Lung (tissue), 12 donors: ENCODE results near the gene BAIAP2. TPM values are rescaled to one million over a fixed set of nuclear protein-coding genes. Genes with fewer than 3 reads are reported as not detected.

Experiments used
- ATAC-seq: fragments of 200-7000 bp; cut with Tn5 transposase; one replicate; pipeline ENCODE4 v1.9.1; 2020; ENCODE audit warnings: moderate number of reproducible peaks; ENCODE audit not compliant: insufficient read depth, low FRiP score
- DNase-seq, 3 donors: peaks; one replicate each; pipeline ENCODE4 v3.0.0-alpha.2; 2013 to 2017
- H3K27ac ChIP-seq, 2 donors: one replicate each; pipeline ENCODE4 v1.5.1; 2013; ENCODE audit warnings: mild to moderate bottlenecking in 2 of 2, moderate library complexity in 2 of 2, control low read depth in 1 of 2, inconsistent platforms in 1 of 2, low read depth in 1 of 2, low read length in 1 of 2
- H3K27me3 ChIP-seq, 3 donors: one replicate each; pipeline ENCODE4 v1.5.1; 2013; ENCODE audit warnings: low read length in 2 of 3; ENCODE audit not compliant: control insufficient read depth in 3 of 3, insufficient read depth in 3 of 3
- H3K36me3 ChIP-seq, 4 donors: one replicate each; pipeline ENCODE4 v1.5.1; 2013; ENCODE audit warnings: low read length in 4 of 4, mild to moderate bottlenecking in 1 of 4, moderate library complexity in 1 of 4; ENCODE audit not compliant: control insufficient read depth in 4 of 4, insufficient read depth in 4 of 4
- H3K4me1 ChIP-seq, 5 donors: one replicate each; pipeline ENCODE4 v1.5.1; 2013; ENCODE audit warnings: low read length in 5 of 5, mild to moderate bottlenecking in 2 of 5, moderate library complexity in 1 of 5; ENCODE audit not compliant: control insufficient read depth in 5 of 5, insufficient read depth in 5 of 5
- H3K4me3 ChIP-seq: one replicate; pipeline ENCODE4 v1.5.1; 2013; ENCODE audit warnings: mild to moderate bottlenecking, control low read depth, moderate library complexity
- H3K9ac ChIP-seq, 2 donors: one replicate each; pipeline ENCODE4 v1.5.1; 2013; ENCODE audit warnings: low read length in 2 of 2, control low read depth in 1 of 2; ENCODE audit not compliant: insufficient read depth in 1 of 2
- H3K9me3 ChIP-seq, 4 donors: one replicate each; pipeline ENCODE4 v1.5.1; 2013; ENCODE audit warnings: low read length in 3 of 4, mild to moderate bottlenecking in 1 of 4, moderate library complexity in 1 of 4; ENCODE audit not compliant: control insufficient read depth in 4 of 4, insufficient read depth in 3 of 4
- WGBS, 2 donors: extraction: QIAGEN DNeasy Blood & Tissue Kit; methylation state at CpG; one replicate each; pipeline ENCODE4 v1.1.7; 2013; 5-methylcytosine and 5-hydroxymethylcytosine counted together
- polyA plus RNA-seq, 2 donors: library from polyadenylated mRNA; stranded (reverse); fragments of 200-250 nt; gene quantifications; one replicate each; pipeline ENCODE4 v1.2.1, GENCODE V29; 2013
- total RNA-seq, 2 donors: library from RNA; depleted of rRNA in 1 of 2; stranded (reverse); fragments of >200 nt in 1 of 2; gene quantifications; one replicate each; pipeline ENCODE4 v1.2.1, GENCODE V29; 2014 to 2021
- TF ChIP-seq, protein P1 (sequence below): IDR thresholded peaks from 2 replicates; pipeline ENCODE4 v1.5.1; 2012; ENCODE audit warnings: mild to moderate bottlenecking; ENCODE audit errors: control extremely low read depth, extremely low read depth
- donor health status: control.
- donor health status: control.
- donor health status: Bipolar disorder and iron deficiency.
- donor health status: healthy.
- donor health status: DM: yes; HTN: yes; CAD: no.

Gene BAIAP2
- total and polyA plus RNA-seq, 4 donors, result 59.2 to 141 (median 77.7) TPM

DNA sequence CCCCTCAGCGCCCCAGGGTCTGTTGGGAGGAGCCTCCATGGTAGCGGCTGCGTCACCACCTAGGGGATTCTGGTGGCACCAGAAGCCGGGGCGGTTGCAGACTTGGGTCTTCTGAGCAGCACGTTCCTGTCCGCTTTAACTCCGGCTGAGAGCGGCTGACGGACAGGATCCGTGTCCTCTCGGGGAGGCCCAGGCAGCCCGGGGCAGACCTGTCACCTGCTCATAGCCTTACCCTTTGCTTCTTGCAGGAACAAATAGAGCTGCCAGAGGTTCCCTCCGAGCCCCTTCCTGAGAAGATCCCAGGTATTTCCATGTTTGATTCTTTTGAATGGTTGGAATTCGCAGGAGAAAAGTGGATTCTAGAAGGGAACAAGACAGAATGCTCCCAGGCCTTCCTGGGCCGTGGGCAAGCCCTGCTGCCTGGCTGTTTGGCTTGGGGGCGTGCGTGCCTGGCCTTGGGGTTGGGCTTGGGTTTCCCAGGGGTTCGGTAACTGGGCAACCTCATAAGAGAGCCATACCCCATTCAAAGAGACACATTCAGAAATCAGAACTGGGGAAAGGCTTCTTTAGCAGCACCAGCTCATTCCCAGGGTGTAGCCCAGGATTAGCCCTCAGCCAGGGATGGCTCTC is 36.7 kb upstream of the BAIAP2 start:
- WGBS, 2 donors, result 95% methylated on average over 19 of the region's 19 CpGs
- Histone ChIP-seq H3K9ac (no peak overlapping the region), H3K27ac (no peak overlapping the region), H3K4me3 (no peak overlapping the region), H3K36me3 (peaks cover 5 to 51% (median 15%) of the 10 kb centered on the region in 4 donors), H3K9me3 (no peaks in the 10 kb centered on the region), H3K4me1 (peaks cover 0 to 9% (median 7%) of the 10 kb centered on the region in 5 donors), H3K27me3 (peaks cover 0 to under 1% (median 0%) of the 10 kb centered on the region in 3 donors)
- TF ChIP-seq, protein P1, sequence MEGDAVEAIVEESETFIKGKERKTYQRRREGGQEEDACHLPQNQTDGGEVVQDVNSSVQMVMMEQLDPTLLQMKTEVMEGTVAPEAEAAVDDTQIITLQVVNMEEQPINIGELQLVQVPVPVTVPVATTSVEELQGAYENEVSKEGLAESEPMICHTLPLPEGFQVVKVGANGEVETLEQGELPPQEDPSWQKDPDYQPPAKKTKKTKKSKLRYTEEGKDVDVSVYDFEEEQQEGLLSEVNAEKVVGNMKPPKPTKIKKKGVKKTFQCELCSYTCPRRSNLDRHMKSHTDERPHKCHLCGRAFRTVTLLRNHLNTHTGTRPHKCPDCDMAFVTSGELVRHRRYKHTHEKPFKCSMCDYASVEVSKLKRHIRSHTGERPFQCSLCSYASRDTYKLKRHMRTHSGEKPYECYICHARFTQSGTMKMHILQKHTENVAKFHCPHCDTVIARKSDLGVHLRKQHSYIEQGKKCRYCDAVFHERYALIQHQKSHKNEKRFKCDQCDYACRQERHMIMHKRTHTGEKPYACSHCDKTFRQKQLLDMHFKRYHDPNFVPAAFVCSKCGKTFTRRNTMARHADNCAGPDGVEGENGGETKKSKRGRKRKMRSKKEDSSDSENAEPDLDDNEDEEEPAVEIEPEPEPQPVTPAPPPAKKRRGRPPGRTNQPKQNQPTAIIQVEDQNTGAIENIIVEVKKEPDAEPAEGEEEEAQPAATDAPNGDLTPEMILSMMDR, result no peak
- DNase-seq (no peak), ATAC-seq (no peak)

DNA sequence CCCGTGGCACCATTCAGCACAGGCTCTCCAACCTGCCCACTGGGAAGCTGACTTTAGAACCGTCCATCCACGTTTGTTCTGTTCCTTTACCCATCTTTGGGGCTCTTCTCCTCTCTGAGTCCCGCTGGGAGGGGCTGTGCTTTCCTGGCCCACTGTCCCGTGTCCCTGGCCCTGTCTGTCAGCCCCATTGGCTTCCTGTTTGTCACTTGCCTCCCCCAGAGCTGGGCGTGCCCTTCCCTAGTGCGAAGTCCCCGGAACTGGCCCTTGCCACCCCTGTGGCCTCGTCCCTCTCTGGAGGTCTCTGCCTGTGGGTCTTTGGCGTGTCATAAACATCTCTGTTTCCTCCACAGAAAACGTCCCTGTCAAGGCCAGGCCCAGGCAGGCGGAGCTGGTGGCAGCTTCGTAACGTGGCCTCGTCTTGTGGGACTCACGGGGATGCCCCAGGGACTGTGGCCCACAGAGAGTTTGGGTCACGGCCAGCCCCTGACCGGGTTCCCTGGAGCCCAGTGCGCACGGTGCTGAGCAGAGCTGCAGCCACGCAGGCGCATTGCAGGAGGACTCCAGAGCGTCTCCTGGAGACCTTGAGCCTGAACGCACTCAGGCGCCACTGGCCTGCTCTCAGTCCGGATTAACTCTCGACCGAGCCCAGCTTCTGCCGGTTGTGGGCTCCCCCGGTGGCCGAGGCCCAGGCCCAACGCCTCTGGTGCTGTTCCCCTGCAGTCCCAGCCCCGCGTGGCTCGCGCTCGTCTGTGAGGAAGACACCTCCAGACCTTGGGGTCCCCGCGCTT is 36.0 kb upstream of the BAIAP2 start:
- H3K4me3 ChIP-seq, result no peak overlapping the region
- H3K27ac ChIP-seq, result no peak overlapping the region
- ATAC-seq, result no peak
- no peaks in the 10 kb centered on the region for H3K9me3 ChIP-seq
- peaks cover 0 to 7% (median 6%) of the 10 kb centered on the region in 5 donors for H3K4me1 ChIP-seq
- 91 to 92% methylated on average over 38 to 39 of the region's 39 CpGs for WGBS, 2 donors
- H3K27me3 ChIP-seq, result peaks cover 0 to 6% (median 6%) of the 10 kb centered on the region in 3 donors
- no peak for DNase-seq
- no peak overlapping the region for H3K9ac ChIP-seq
- peaks cover 5 to 51% (median 15%) of the 10 kb centered on the region in 4 donors for H3K36me3 ChIP-seq
- TF ChIP-seq, protein P1, result no peak

DNA sequence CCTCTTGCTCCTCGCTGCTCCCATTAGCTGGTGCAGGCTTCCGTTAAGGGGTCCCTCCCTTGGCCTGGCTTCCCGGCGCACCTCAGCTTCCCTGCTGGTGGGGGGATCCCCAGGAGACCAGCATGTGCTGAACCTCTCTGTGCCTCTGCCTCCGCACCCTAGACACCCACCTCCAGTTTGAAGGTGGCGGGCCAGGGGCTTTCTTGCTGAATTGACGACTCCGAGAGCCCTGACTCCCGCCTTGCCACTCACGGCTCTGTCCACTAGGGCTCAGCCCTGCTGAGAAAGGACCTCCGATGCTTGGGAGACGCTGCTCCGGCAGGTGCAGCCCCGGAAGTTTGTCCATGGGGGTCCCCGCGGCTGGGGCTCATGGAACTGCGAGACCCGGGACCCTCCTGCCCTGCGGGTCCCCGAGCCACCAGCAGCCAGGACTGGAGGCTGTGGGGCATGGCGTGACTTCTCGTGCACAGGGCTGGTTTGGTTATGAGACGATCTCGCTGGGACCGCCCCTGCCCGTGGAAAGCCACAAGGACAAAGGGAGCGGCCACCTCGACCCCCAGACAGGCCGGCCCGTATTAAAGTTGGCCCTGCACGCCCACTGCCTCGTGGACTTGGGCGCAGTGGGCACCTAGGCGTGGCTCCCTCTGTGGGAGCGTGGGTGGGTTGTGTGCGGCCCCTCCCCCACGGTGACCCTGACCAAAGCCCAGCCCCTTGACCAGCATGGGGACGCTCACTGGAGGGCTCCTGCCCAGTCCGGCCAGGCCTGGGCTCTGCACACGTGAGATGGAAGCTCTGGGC is 35.2 kb upstream of the BAIAP2 start:
- ATAC-seq, result no peak
- Histone ChIP-seq H3K9me3 (no peaks in the 10 kb centered on the region), H3K27ac (no peak overlapping the region), H3K36me3 (peaks cover 5 to 51% (median 15%) of the 10 kb centered on the region in 4 donors), H3K4me1 (peaks cover 0 to 10% (median 6%) of the 10 kb centered on the region in 5 donors), H3K27me3 (peaks cover 0 to 11% (median 10%) of the 10 kb centered on the region in 3 donors), H3K4me3 (no peak overlapping the region), H3K9ac (no peak overlapping the region)
- TF ChIP-seq, protein P1, result no peak
- DNase-seq, result no peak
- WGBS, 2 donors, result 96% methylated on average over 40 of the region's 40 CpGs
